GM21360 (cell line): ENCODE data around the gene TSPAN2.

Source experiments
- ATAC-seq: cut with Tn5 transposase; IDR thresholded peaks from one replicate; pipeline ENCODE4 v1.9.1; 2021; ENCODE audit warnings: mild to moderate bottlenecking, moderate library complexity; ENCODE audit not compliant: unreplicated experiment

TSPAN2 gene

DNA sequence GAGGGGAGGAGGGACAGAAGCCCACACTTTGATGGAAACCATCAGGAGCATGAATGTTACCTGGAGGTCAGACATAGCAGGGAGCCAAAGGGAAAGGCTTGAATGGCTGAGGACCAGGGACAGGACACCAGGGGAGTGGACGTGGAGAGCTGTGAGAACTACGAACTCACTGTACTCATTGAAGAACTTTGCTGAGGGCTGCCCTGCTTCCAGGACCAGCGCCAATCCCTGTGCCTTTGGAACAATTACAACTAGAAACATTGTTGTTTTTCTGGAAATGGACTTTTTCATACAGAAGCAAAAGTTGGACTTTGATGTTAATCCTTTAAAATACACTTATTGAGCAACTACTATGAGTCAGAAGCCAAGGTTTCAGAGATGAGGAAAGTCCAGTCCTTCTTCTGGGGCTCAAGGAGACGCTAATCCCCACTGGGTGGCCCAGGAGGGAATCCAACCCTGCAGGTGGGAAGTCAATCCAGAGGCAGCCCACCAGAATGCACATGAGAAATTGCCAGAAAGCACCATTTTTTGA is 12.9 kb downstream of the TSPAN2 start:
- ATAC-seq: no peak

DNA sequence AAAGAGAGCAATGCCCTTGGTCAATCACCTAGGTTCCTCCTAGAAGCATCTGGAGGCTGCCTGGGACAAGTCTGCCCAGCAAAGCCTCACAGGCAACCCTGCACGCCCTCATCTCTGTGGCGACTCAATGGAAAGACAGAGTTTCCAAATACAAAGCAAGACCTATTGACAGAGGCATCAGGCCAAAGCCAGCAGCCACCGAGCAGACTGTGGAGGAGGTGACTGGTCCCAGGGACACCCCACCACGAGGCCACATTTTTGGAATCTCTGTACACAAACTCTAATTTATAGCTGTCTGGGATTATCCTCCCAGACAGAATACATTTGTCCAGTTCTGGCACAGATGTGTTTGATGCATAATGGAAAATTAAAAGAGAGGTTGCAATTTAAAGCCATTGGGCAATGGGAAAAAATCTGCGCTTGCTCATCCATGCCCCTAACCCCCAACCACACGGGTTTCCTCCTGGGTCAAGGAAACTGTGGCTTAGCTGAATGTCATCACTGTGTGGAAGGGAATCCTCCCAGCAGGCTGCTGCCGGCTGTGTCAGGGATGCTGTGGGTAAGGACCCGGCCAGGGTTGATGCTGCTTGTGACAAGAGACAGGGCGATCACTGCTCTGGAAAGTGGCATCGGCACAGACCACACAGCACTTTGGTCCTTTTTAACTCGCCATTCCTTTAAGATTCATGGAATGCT is 14.3 kb downstream of the TSPAN2 start:
- ATAC-seq: no peak

- ATAC-seq: no peak
These were observed 15.8 kb downstream of the TSPAN2 start for GRCh38 chr1:115073298-115074087.

DNA sequence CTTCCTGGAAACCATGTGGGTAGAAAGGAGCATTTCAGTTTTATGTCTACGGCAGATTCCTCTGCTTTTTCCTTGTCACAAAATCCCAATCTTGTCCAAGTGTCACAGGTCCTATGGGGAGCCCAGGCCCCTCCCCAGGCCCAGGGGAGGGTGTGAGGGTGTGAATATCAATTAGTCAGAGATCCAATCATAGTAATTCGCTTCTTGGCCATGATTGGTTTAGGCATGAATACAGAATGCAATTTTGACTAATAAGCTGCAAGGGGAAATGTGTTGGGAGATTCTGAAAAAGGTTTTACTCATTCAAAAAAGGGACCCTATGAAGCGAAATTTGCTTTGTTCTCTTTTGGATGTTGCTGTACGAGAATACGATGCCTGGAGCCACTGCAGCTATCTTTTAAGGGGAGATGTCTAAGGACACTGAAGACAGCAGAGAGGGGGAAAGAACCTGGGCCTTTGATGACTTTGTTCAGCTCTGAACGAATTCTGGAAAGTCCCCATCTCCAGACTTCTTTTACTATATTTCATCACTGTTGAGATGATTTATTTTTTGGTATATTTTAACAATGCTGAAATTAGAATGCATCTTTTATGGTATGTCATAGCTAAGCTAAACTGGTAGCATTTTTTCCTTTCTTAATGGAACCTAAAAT is 18.2 kb downstream of the TSPAN2 start:
- no peak for ATAC-seq

DNA sequence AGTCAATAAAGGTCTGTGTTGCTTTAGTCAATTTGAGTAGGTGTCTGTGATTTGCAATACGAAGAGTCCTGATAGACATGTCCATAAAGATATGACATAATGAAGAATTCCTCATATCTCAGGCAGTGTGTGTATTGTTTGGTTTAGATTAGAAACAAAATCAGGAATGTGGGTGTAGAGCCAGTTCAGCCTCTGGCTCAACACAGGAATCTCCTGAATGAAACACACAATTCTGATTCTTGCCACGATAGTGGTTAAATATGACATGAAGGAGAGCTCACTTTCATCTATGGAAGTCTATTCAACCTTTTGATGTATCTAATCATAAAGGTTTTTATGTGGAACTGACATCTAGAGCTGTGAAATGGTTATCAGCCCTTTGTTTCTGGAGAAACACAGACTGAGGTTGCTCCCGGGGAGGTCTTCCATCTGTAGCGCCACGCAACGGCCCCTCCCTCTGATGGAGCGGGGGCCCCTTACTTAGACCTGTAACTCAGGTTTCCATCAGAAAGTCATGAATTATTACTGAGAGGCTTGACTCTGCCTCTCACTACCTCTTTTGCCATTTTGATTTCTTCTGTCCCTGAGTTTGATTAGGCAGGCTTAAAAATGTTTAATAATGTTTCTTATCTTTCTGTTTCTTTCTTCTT is 19.5 kb downstream of the TSPAN2 start:
- ATAC-seq: no peak

- ATAC-seq: no peak
These were observed 20.3 kb downstream of the TSPAN2 start for GRCh38 chr1:115068826-115069585.

- ATAC-seq: no peak
These were observed 22.0 kb downstream of the TSPAN2 start for GRCh38 chr1:115067161-115067859.

- no peak for ATAC-seq
These were observed 24.3 kb downstream of the TSPAN2 start for GRCh38 chr1:115065021-115065420.

- ATAC-seq: no peak
These were observed 24.8 kb downstream of the TSPAN2 start for GRCh38 chr1:115064461-115064860.

DNA sequence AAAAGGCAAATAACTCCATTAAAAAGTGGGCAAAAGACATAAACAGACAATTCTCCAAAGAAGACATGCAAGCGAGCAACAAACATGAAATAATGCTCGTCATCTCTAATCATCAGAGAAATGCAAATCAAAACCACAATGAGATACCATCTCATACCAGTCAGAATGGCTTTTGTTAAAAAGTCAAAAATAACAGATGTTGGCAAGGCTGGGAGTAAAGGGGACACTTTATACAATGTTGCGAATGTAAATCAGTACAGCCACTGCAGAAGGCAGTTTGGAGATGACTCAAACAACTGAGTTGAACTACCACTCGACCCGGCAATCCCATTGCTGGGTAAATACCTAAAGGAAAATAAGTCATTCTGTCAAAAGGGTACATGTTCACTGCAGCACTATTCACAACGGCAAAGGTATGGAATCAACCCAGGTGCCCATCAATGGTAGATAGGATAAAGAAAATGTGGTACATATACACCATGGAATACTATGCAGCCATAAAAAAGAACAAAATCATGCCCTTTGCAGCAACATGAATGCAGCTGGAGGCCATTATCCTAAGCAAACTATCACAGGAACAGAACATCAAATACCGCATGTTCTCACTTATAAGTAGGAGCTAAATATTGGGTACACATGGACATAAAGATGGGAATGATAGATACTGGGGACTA is 25.9 kb downstream of the TSPAN2 start:
- ATAC-seq: no peak

GRCh38 chr1:115062542-115063004 is 26.7 kb downstream of the TSPAN2 start:
- peak; percentile 72 for ATAC-seq

DNA sequence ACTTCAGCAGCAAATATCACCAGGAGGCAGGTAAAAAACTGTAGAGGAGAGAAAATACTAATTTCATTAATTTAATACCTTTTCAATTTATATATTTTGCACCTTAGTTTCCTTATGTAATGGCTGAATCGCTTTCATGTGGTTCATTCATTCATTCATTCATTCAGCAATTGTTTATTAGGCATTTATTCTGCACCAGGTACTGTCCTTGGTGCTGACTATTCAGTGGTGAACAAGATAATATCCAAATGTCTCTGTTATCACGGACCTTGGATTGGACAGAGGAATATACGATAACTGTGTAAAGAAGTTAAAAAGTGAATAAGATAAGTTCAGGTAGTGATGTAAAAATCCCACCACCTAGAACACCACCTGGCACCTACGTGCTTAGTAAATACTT is 28.8 kb downstream of the TSPAN2 start:
- no peak for ATAC-seq

- no peak for ATAC-seq
These were observed 30.0 kb downstream of the TSPAN2 start for GRCh38 chr1:115059316-115059715.

DNA sequence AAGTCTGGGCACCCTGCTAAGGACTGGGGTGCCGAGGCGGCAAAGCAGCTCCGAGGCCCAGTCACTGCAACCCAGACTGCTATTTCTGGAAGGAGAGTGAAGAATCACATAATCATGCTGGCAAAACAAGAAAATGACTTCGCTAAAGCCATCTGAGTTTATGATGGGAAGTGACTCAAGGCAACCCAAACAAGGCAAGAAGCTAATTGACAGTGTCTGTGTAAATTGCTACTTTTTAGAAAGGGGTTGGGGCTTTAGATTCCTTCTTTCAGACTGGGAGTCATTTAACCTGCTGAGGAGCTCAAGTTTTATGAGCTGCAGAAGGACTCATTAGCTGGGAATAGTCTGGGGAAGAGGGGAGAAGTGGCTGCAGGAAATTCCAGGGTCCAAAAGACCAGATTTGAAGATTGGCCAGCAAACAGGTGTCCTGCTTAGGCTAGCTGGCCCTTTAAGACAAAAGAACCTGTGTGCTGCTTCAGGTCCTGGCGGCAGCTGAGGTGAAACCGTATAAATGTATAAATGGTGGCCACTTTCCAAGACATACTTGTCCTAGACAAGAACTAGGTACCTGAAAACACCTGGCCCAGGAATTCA is 31.5 kb downstream of the TSPAN2 start:
- ATAC-seq: no peak

DNA sequence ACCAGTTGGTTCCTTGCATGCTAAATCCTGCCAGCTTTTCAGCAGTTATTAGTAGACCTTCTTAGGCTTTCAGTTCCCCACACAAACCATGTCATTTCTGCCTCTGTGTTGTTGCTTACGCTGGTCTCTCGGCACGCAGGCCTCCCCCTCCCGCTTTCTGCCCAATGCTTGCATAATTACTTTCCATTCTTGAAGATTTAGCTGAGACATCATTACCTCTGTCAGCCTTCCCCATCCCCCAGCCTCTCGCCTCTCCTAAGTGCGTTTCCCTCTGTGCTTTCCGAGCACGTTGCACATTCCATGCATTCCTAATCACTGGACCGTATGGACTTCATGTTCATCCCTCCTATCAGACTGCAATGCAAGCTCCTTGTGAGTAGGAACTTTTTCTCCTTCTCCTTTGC is 32.9 kb downstream of the TSPAN2 start:
- ATAC-seq: no peak

GRCh38 chr1:115052454-115053083 is 36.7 kb downstream of the TSPAN2 start:
- peak; percentile 85 for ATAC-seq

DNA sequence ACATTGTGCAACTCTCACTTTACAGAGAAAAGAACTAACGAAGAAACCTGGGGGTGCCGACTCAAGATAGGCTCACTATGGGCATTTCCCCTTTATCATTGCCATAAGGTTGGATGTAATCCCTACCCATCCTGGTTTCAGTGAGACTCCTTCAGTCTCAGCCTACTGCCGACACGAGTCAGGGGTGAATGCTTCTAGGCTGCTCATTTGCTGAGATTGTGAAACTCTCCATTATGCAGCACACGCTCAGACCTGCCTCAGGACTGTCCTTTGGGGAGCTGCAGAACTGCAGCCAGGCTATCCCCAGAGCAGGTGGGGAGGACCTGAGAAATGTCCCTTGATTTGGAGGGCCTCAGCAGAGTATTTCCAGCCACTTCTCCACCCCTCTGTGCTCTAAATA is 37.5 kb downstream of the TSPAN2 start:
- no peak for ATAC-seq

DNA sequence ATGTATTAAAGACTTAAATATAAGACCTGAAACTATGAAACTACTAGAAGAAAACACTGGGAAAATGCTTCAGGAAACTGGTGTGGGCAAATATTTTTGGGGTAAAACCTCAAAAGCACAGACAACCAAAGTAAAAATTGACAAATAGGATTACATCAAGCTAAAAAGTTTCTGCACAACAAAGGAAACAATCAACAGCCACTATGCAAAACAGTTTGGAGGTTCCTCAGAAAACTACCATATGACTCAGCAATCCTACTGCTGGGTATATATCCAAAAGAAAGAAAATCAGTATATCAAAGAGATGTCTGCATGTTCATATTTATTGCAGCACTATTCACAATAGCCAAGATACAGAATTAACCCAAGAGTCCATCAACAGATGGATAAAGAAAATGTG is 42.6 kb downstream of the TSPAN2 start:
- no peak for ATAC-seq
